Astrocyte (in vitro differentiated cells and primary cell): ENCODE measurements around the gene COP1. TPM values are rescaled to one million over a fixed set of nuclear protein-coding genes. Genes with fewer than 3 reads are reported as not detected.

ENCODE experiments used
- DNase-seq: peaks from one replicate; pipeline ENCODE4 v3.0.0-alpha.2; 2010; ENCODE audit warnings: low read depth
- FAIRE-seq: peaks from 2 replicates; lab custom pipeline; 2011; peaks lifted over from hg19 to GRCh38; lab: Jason Lieb, UNC
- H2AFZ ChIP-seq: 2 replicates; pipeline ENCODE4 v1.6.0; 2012; ENCODE audit warnings: low read depth, low read length, inconsistent platforms
- H3K27ac ChIP-seq: 2 replicates; pipeline ENCODE4 v1.5.1; 2011; ENCODE audit warnings: low read depth, low read length, inconsistent platforms
- H3K27me3 ChIP-seq: 2 replicates; pipeline ENCODE4 v1.6.0; 2011; ENCODE audit warnings: low read length, inconsistent platforms; ENCODE audit not compliant: insufficient read depth
- H3K36me3 ChIP-seq: 2 replicates; pipeline ENCODE4 v1.5.1; 2011; ENCODE audit warnings: low read length, inconsistent platforms; ENCODE audit not compliant: insufficient read depth
- H3K4me1 ChIP-seq: 2 replicates; pipeline ENCODE4 v1.5.1; 2011; ENCODE audit warnings: low read length, inconsistent platforms; ENCODE audit not compliant: insufficient read depth
- H3K4me2 ChIP-seq: 2 replicates; pipeline ENCODE4 v1.6.0; 2012; ENCODE audit warnings: low read length, inconsistent platforms
- H3K4me3 ChIP-seq: 2 replicates; pipeline ENCODE4 v1.5.1; 2011; ENCODE audit warnings: low read depth, mild to moderate bottlenecking, low read length, inconsistent platforms; ENCODE audit not compliant: insufficient read depth
- H3K79me2 ChIP-seq: 2 replicates; pipeline ENCODE4 v1.6.0; 2012; ENCODE audit warnings: mild to moderate bottlenecking, low read length, inconsistent platforms; ENCODE audit not compliant: insufficient read depth
- H3K9ac ChIP-seq: 2 replicates; pipeline ENCODE4 v1.6.0; 2012; ENCODE audit warnings: mild to moderate bottlenecking, low read length, inconsistent platforms
- H3K9me3 ChIP-seq: 2 replicates; pipeline ENCODE4 v1.5.1; 2012; ENCODE audit warnings: low read depth, mild to moderate bottlenecking, low read length, inconsistent platforms; ENCODE audit not compliant: insufficient read depth
- H4K20me1 ChIP-seq: 2 replicates; pipeline ENCODE4 v1.6.0; 2012; ENCODE audit warnings: low read length, inconsistent platforms; ENCODE audit not compliant: insufficient read depth
- H3K27ac Mint-ChIP-seq: one replicate; pipeline ENCODE4 v1.8.0; 2021; ENCODE audit warnings: mild to moderate bottlenecking, mixed read lengths; ENCODE audit not compliant: unreplicated experiment
- H3K27me3 Mint-ChIP-seq: one replicate; pipeline ENCODE4 v1.8.0; 2021; ENCODE audit warnings: low read depth, mixed read lengths; ENCODE audit not compliant: unreplicated experiment
- H3K36me3 Mint-ChIP-seq: one replicate; pipeline ENCODE4 v1.8.0; 2021; ENCODE audit warnings: low read depth, mixed read lengths; ENCODE audit not compliant: unreplicated experiment
- H3K4me1 Mint-ChIP-seq: one replicate; pipeline ENCODE4 v1.8.0; 2021; ENCODE audit warnings: low read depth, mixed read lengths; ENCODE audit not compliant: unreplicated experiment
- H3K4me3 Mint-ChIP-seq: one replicate; pipeline ENCODE4 v1.8.0; 2021; ENCODE audit warnings: mild to moderate bottlenecking, moderate library complexity, mixed read lengths; ENCODE audit not compliant: unreplicated experiment
- H3K9me3 Mint-ChIP-seq: one replicate; pipeline ENCODE4 v1.8.0; 2021; ENCODE audit warnings: mild to moderate bottlenecking, mixed read lengths; ENCODE audit not compliant: unreplicated experiment
- CTCF ChIP-seq: IDR thresholded peaks from 2 replicates; pipeline ENCODE4 v1.5.1; 2011; ENCODE audit warnings: low read depth, mild to moderate bottlenecking, inconsistent platforms, low read length, moderate library complexity; ENCODE audit not compliant: insufficient read depth
- EZH2 ChIP-seq: IDR thresholded peaks from 2 replicates; pipeline ENCODE4 v1.6.1; 2012; ENCODE audit warnings: mild to moderate bottlenecking, low read length, inconsistent platforms; ENCODE audit not compliant: insufficient read depth
- total RNA-seq: library from RNA; stranded (reverse); gene quantifications from 2 replicates; pipeline ENCODE4 v1.2.1, GENCODE V29; 2021

COP1 gene
- total RNA-seq, 1 donor from 2014 or later, result 45.9 TPM

GRCh38 chr1:175969231-175969630 lies 237.9 kb downstream of the COP1 start:
- Mint-ChIP-seq H3K4me3 (no peak overlapping the region), H3K9me3 (no peaks in the 10 kb centered on the region)
- no peak overlapping the region for H3K4me2 ChIP-seq

DNA sequence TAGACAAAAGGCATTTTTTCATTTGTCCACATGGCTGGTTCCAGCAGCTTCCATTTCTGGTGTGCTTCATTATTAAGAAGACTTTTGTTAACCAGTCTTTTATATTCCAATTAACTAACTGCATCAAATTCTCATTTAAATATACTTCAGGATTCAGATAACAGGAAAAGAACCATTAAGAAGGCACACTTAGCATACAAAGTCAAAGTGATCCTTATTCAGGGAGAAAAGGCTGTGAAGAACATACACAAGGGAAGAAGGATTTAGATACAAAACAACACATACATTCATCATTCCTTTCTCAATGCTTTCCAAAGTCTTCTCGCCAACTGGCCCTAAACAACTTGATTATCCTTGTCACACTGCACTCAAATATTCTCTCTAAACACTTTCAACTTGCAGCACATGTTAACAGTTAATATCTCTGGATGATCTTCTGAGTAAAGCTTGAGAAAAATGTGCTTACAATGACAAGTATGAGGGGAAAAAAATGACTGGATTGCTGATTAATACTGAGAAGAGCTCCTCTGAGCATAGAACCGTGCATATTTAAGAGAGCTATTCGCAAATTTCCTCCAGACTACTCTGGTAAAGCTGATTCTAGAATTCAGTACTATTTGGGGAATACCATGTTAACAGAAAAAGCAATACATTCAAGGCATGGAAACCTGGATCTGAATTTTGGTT lies 238.5 kb downstream of the COP1 start:
- Histone ChIP-seq H3K4me2 (no peak overlapping the region), H3K36me3 (peaks cover 6% of the 10 kb centered on the region), H2AFZ (no peak overlapping the region), H3K9me3 (no peaks in the 10 kb centered on the region), H3K4me1 (no peaks in the 10 kb centered on the region), H3K9ac (no peak overlapping the region), H3K27me3 (no peaks in the 10 kb centered on the region), H3K4me3 (no peak overlapping the region), H3K27ac (no peak overlapping the region), H4K20me1 (no peaks in the 10 kb centered on the region), H3K79me2 (no peaks in the 10 kb centered on the region)
- peak; percentile 55 for DNase-seq
- peaks cover 4% of the 10 kb centered on the region for H3K36me3 Mint-ChIP-seq
- peak; percentile 76 for FAIRE-seq
- H3K9me3 Mint-ChIP-seq, result no peaks in the 10 kb centered on the region
- no peaks in the 10 kb centered on the region for H3K27me3 Mint-ChIP-seq
- peak overlapping the region; percentile 36 for H3K27ac Mint-ChIP-seq
- H3K4me3 Mint-ChIP-seq, result no peak overlapping the region
- H3K4me1 Mint-ChIP-seq, result no peaks in the 10 kb centered on the region
- TF ChIP-seq CTCF (no peak), EZH2 (no peak)

More at GRCh38 chr1:175969231-175969630, 237.9 kb downstream of the COP1 start:
- H3K9ac ChIP-seq, result no peak overlapping the region
- peak; percentile 85 for FAIRE-seq
- peaks cover 6% of the 10 kb centered on the region for H3K36me3 ChIP-seq
- H3K36me3 Mint-ChIP-seq, result peaks cover 4% of the 10 kb centered on the region
- no peak for DNase-seq
- TF ChIP-seq EZH2, result no peak
- TF ChIP-seq CTCF, result no peak
- H2AFZ ChIP-seq, result no peak overlapping the region
- no peaks in the 10 kb centered on the region for H3K4me1 ChIP-seq
- no peak overlapping the region for H3K27ac Mint-ChIP-seq
- no peaks in the 10 kb centered on the region for H3K27me3 ChIP-seq
- no peaks in the 10 kb centered on the region for H3K27me3 Mint-ChIP-seq
- no peaks in the 10 kb centered on the region for H3K4me1 Mint-ChIP-seq
- H4K20me1 ChIP-seq, result no peaks in the 10 kb centered on the region
- H3K9me3 ChIP-seq, result no peaks in the 10 kb centered on the region
- no peak overlapping the region for H3K27ac ChIP-seq
- H3K79me2 ChIP-seq, result no peaks in the 10 kb centered on the region
- H3K4me3 ChIP-seq, result no peak overlapping the region

DNA sequence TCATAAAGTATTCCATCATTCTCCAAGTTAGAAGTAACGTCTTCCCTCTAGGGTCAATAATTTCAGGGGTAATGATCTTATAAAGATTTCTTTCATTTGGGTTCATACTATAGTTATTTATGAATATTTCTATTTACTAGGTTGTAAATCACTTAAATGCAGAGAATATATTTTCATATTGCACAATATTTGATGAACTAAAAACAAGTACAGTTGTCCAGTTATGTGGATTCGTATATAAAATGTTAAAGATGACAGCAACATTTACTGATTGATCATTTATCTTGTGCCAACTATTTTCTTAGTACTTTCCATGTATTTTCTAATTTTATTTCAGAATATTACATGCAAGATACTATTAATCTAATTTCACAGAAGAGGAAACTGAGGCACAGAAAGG lies 243.3 kb downstream of the COP1 start:
- no peak for FAIRE-seq

More for the DNA sequence above, 243.3 kb downstream of the COP1 start:
- Histone ChIP-seq H3K36me3 (no peaks in the 10 kb centered on the region), H3K27me3 (no peaks in the 10 kb centered on the region), H3K4me3 (no peak overlapping the region), H2AFZ (no peak overlapping the region), H3K27ac (no peak overlapping the region), H3K4me2 (no peak overlapping the region), H4K20me1 (no peaks in the 10 kb centered on the region), H3K79me2 (no peaks in the 10 kb centered on the region), H3K9ac (no peak overlapping the region), H3K4me1 (no peaks in the 10 kb centered on the region), H3K9me3 (no peaks in the 10 kb centered on the region)
- H3K4me1 Mint-ChIP-seq, result no peaks in the 10 kb centered on the region
- DNase-seq, result no peak
- peaks cover 8% of the 10 kb centered on the region for H3K36me3 Mint-ChIP-seq
- no peaks in the 10 kb centered on the region for H3K9me3 Mint-ChIP-seq
- no peak for TF ChIP-seq EZH2
- TF ChIP-seq CTCF, result no peak
- H3K27me3 Mint-ChIP-seq, result no peaks in the 10 kb centered on the region
- no peak overlapping the region for H3K27ac Mint-ChIP-seq
- H3K4me3 Mint-ChIP-seq, result no peak overlapping the region
